SJSA1 (cell line): ENCODE data around the gene MMP7. TPM values are rescaled to one million over a fixed set of nuclear protein-coding genes. Genes with fewer than 3 reads are reported as not detected.

ENCODE experiments used
- DNase-seq, 2 experiments: peaks; one replicate each; pipeline ENCODE4 v3.0.0-alpha.2; 2015 to 2020; ENCODE audit warnings: low spot score in 2 of 2, low read depth in 1 of 2
- H3K27ac ChIP-seq: fragments of 250-450 bp; sonication (Bioruptor Pico); 2 replicates; pipeline ENCODE4 v1.5.1; 2020; ENCODE audit warnings: mild to moderate bottlenecking, moderate library complexity
- H3K27me3 ChIP-seq: fragments of 250-450 bp; sonication (Bioruptor Pico); replicated peaks from 2 replicates; pipeline ENCODE4 v1.5.1; 2020; ENCODE audit warnings: mild to moderate bottlenecking, moderate library complexity
- H3K36me3 ChIP-seq: fragments of 250-450 bp; sonication (Bioruptor Pico); 2 replicates; pipeline ENCODE4 v1.5.1; 2020; ENCODE audit warnings: mild to moderate bottlenecking
- H3K4me1 ChIP-seq: fragments of 250-450 bp; sonication (Bioruptor Pico); replicated peaks from 2 replicates; pipeline ENCODE4 v1.6.1; 2021; ENCODE audit warnings: mild to moderate bottlenecking
- H3K4me3 ChIP-seq: fragments of 250-450 bp; sonication (Bioruptor Pico); 2 replicates; pipeline ENCODE4 v1.5.1; 2020; ENCODE audit warnings: mild to moderate bottlenecking
- H3K9me3 ChIP-seq: fragments of 250-450 bp; sonication (Bioruptor Pico); replicated peaks from 2 replicates; pipeline ENCODE4 v1.5.1; 2020; ENCODE audit warnings: mild to moderate bottlenecking
- total RNA-seq: library from RNA; depleted of rRNA; stranded (reverse); fragments of >200 nt; shearing (Covaris generic); gene quantifications from 2 replicates; pipeline ENCODE4 v1.2.3, GENCODE V29; 2014

The MMP7 gene
- total RNA-seq, 1 experiment from 2014 or later: 0.34 TPM

DNA sequence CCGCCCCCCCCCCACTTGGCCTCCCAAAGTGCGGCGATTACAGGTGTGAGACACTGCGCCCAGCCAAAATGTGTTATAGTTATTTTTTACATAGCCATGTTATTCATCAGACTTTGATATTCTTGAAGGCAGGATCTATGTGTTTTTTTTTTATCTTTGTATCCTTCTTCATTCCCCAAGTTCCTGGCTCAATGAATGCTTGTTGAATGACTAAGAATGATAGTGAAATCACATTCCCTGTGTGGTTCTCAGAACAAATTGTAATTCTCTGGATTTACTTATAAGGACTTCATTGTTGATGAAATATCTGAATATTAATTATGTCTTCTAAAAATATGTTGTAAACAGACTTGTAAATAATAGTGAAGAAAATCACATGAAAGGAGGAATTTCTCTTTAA lies 33.5 kb downstream of the MMP7 start:
- H3K4me1 ChIP-seq: peaks cover 10% of the 10 kb centered on the region
- no peak overlapping the region for H3K27ac ChIP-seq
- H3K4me3 ChIP-seq: no peak overlapping the region
- H3K9me3 ChIP-seq: no peaks in the 10 kb centered on the region
- DNase-seq: peak in 1 of 2 experiments; percentile 2
- no peaks in the 10 kb centered on the region for H3K36me3 ChIP-seq
- no peaks in the 10 kb centered on the region for H3K27me3 ChIP-seq

GRCh38 chr11:102495161-102496042 lies 35.1 kb downstream of the MMP7 start:
- peak in 1 of 2 experiments; percentile 62 for DNase-seq
- Histone ChIP-seq H3K27me3 (no peaks in the 10 kb centered on the region), H3K4me3 (no peak overlapping the region), H3K4me1 (peaks cover 10% of the 10 kb centered on the region), H3K27ac (peak overlapping the region; percentile 24; the same call in 1 of the 2 replicates), H3K36me3 (no peaks in the 10 kb centered on the region), H3K9me3 (no peaks in the 10 kb centered on the region)

GRCh38 chr11:102494216-102494615 lies 36.3 kb downstream of the MMP7 start:
- peaks cover 10% of the 10 kb centered on the region for H3K4me1 ChIP-seq
- H3K27me3 ChIP-seq: no peaks in the 10 kb centered on the region
- H3K9me3 ChIP-seq: no peaks in the 10 kb centered on the region
- no peaks in the 10 kb centered on the region for H3K36me3 ChIP-seq
- no peak overlapping the region for H3K4me3 ChIP-seq
- peak; percentile 43 to 52 for DNase-seq
- H3K27ac ChIP-seq: 0 out of 2 replicates have a peak overlapping the region, but pooled peaks have one; percentile 24

DNA sequence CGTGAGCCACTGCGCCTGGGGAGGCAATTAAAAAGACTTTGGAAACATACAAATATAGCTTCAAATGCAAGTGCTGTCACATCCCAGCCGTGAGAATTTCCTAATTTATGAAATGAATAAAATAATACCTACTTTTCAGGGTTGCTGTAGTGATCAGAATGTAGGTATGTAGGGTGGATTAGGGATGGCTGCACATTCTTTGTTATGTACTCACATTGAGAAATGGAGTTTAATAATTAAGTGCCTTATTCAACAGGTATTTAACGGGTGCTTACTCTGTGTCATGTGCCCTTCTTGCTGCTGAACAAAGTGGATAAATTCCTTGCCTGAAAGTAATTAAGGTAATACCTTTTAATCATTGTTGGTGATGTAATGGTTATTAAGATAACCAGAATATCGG lies 37.0 kb downstream of the MMP7 start:
- H3K4me3 ChIP-seq: no peak overlapping the region
- H3K27ac ChIP-seq: no peak overlapping the region
- no peaks in the 10 kb centered on the region for H3K36me3 ChIP-seq
- no peaks in the 10 kb centered on the region for H3K27me3 ChIP-seq
- peaks cover 10% of the 10 kb centered on the region for H3K4me1 ChIP-seq
- no peaks in the 10 kb centered on the region for H3K9me3 ChIP-seq
- no peak for DNase-seq

DNA sequence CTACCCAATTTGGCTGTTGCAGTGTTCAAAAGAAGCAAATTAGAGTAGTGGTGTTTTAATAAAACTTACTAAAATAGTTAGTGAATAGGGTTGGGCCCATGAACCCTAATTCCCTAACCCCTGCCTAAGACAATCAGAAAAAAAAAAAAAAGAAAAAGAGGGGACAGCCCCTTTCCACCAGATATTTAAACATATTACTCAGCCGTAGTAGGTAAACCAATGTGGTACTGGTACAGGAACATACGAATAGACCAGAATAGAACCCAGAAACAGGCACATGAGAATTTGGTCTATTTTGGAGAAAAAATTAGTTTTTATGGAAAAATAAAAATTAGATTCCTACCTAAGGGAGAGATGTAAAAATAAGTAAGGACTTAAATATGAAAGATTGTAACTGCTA lies 38.6 kb downstream of the MMP7 start:
- no peak overlapping the region for H3K27ac ChIP-seq
- peaks cover 10% of the 10 kb centered on the region for H3K4me1 ChIP-seq

DNA sequence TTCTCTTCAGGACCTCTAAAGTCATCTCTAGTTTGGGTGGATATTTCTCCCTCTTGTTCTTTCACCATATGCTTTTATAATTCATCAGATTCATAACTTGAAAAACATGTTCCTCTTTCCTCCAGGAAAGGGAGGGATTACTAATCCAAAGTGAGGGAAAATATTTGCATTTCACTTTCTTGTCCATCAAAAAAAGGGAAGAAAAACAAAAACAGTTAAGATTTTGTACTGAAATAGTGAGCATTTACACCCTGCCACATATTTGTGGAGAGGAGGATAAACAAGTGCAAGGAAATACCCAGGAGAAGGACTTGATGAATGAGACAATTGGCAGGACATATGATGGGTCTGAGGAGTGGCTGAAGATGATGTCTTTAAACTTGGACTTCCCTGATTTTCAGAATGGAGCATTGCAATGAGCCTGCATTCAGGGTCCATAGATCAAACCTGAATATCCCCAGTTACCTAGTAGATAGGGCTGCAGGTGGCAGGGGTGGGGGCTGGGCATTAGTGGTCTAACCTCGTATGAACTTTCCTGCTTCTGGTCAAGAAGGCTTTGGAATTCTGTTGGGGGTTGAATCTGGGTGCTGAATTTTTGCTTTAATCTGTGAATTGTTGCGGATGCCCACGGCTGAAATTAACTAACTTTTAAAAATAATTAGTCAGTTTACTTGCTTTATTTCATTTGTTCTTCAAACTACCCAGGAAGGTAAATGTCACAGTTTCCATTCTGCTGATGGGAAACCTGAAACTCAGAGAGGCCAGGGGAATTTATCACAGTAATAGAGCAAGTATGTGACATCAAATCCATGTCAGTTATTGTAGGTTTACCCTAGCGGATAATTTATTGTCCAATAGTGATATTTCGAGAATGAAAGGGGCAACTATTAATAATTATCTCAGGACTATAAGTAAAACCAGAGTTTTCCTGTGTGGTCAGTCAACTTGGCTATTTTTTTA lies 41.1 kb downstream of the MMP7 start:
- Histone ChIP-seq H3K27me3 (no peaks in the 10 kb centered on the region), H3K36me3 (no peaks in the 10 kb centered on the region), H3K27ac (no peak overlapping the region), H3K4me3 (no peak overlapping the region), H3K9me3 (no peaks in the 10 kb centered on the region), H3K4me1 (peaks cover under 1% of the 10 kb centered on the region; the same call in 1 of the 2 replicates)
- no peak for DNase-seq

More for the DNA sequence above, 38.6 kb downstream of the MMP7 start:
- DNase-seq: no peak
- no peaks in the 10 kb centered on the region for H3K36me3 ChIP-seq
- no peaks in the 10 kb centered on the region for H3K27me3 ChIP-seq
- no peaks in the 10 kb centered on the region for H3K9me3 ChIP-seq
- H3K4me3 ChIP-seq: no peak overlapping the region

DNA sequence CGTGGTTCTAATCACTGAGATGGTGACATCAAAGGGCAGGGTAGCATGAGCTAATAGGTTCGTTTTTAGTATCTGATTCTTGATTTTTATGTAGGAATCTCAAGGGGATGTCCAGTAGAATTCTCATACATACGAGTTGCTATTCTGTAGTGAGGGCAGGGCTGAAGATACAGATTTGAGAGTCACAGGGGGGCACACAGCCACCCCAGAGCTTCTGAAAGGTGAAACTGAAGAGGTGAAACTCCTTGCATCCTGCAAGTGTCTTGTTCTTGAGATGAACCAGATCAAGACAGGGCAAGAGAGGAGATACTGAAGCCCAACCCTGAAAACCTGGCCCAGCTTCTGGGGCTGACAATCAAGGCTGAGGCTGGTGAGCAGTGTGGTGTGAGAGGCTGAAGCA lies 42.3 kb downstream of the MMP7 start:
- Histone ChIP-seq H3K9me3 (no peaks in the 10 kb centered on the region), H3K4me1 (no peaks in the 10 kb centered on the region)

GRCh38 chr11:102487214-102487613 lies 43.3 kb downstream of the MMP7 start:
- Histone ChIP-seq H3K27me3 (no peaks in the 10 kb centered on the region), H3K4me3 (no peak overlapping the region), H3K4me1 (no peaks in the 10 kb centered on the region), H3K9me3 (no peaks in the 10 kb centered on the region), H3K36me3 (no peaks in the 10 kb centered on the region), H3K27ac (no peak overlapping the region)
- DNase-seq: no peak

More for the DNA sequence above, 42.3 kb downstream of the MMP7 start:
- H3K27ac ChIP-seq: no peak overlapping the region
- H3K27me3 ChIP-seq: no peaks in the 10 kb centered on the region
- no peak overlapping the region for H3K4me3 ChIP-seq
- H3K36me3 ChIP-seq: no peaks in the 10 kb centered on the region
- DNase-seq: no peak

DNA sequence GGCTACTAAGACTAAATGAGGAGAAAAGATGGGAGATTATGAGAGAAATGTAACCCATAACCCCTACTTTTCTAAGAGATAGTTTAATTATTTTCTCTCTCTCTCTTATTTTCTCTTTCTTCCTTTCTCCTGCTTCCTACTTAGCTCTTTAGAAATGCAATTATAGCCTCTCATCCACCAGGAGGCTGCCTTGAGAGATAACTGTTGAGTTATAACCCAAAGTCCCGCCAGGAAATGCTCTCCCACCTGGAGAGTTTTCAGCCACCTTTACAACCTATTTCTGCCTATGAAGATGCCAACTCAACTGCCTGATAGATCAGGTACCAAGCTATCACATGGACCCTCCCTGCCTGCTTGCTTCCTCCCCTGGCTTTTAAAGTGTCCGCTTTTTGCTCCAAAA lies 44.0 kb downstream of the MMP7 start:
- Histone ChIP-seq H3K9me3 (no peaks in the 10 kb centered on the region), H3K27me3 (no peaks in the 10 kb centered on the region)

GRCh38 chr11:102485095-102485722 lies 45.3 kb downstream of the MMP7 start:
- DNase-seq: no peak
- Histone ChIP-seq H3K4me3 (no peak overlapping the region), H3K36me3 (no peaks in the 10 kb centered on the region), H3K4me1 (no peaks in the 10 kb centered on the region), H3K27ac (no peak overlapping the region), H3K27me3 (no peaks in the 10 kb centered on the region), H3K9me3 (no peaks in the 10 kb centered on the region)

More for the DNA sequence above, 44.0 kb downstream of the MMP7 start:
- no peaks in the 10 kb centered on the region for H3K4me1 ChIP-seq
- no peak overlapping the region for H3K27ac ChIP-seq
- H3K4me3 ChIP-seq: no peak overlapping the region
- no peaks in the 10 kb centered on the region for H3K36me3 ChIP-seq
- no peak for DNase-seq

GRCh38 chr11:102482433-102482832 lies 48.1 kb downstream of the MMP7 start:
- no peaks in the 10 kb centered on the region for H3K27me3 ChIP-seq
- no peaks in the 10 kb centered on the region for H3K36me3 ChIP-seq
- H3K27ac ChIP-seq: no peak overlapping the region
- no peak overlapping the region for H3K4me3 ChIP-seq
- no peaks in the 10 kb centered on the region for H3K4me1 ChIP-seq
- no peak for DNase-seq
- H3K9me3 ChIP-seq: no peaks in the 10 kb centered on the region

- DNase-seq: no peak
- no peaks in the 10 kb centered on the region for H3K4me1 ChIP-seq
- no peaks in the 10 kb centered on the region for H3K9me3 ChIP-seq
- H3K27ac ChIP-seq: no peak overlapping the region
- no peaks in the 10 kb centered on the region for H3K27me3 ChIP-seq
- H3K4me3 ChIP-seq: no peak overlapping the region
- H3K36me3 ChIP-seq: no peaks in the 10 kb centered on the region
Measured at GRCh38 chr11:102479733-102480132, 50.8 kb downstream of the MMP7 start.

DNA sequence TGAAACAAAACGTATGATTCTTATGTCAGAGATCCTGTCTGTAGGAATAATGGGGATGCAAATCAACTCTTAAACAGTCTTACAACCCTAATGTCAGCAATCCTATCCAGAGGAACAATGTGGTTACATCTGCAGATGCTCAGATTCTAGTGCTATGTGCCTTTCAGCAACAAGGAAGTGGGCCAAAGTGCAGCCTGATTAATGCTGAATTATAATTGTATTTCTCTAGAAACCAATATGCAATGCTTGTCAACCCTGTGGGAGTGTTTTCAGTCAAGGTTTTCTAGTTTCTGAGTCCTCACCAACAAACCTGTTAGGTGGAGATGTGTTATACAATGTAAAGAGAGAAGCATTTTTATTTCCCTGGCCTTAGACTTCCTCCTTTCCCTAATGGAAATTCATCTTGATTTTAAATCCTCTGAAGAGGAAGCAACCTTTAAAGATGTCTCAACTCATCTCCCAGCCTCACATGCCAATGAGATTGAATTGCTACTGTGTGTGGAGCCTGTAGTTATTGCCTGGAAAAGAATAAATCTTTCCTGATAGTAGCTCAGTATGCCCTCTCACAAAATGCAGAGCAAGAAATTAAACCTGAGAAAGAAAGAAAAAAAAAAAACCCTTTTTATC lies 51.8 kb downstream of the MMP7 start:
- no peak overlapping the region for H3K4me3 ChIP-seq
- no peaks in the 10 kb centered on the region for H3K9me3 ChIP-seq
- H3K27me3 ChIP-seq: no peaks in the 10 kb centered on the region
- no peak overlapping the region for H3K27ac ChIP-seq
- no peak for DNase-seq
- no peaks in the 10 kb centered on the region for H3K36me3 ChIP-seq
- no peaks in the 10 kb centered on the region for H3K4me1 ChIP-seq
